GM19324 (cell line): ENCODE data around the gene NFATC1.

ENCODE experiments used
- ATAC-seq: cut with Tn5 transposase; IDR thresholded peaks from one replicate; pipeline ENCODE4 v1.9.1; 2021; ENCODE audit warnings: mild to moderate bottlenecking, moderate library complexity; ENCODE audit not compliant: unreplicated experiment, low FRiP score

The NFATC1 gene

GRCh38 chr18:79525556-79526467 is 130.1 kb downstream of the NFATC1 start:
- ATAC-seq, result no peak

DNA sequence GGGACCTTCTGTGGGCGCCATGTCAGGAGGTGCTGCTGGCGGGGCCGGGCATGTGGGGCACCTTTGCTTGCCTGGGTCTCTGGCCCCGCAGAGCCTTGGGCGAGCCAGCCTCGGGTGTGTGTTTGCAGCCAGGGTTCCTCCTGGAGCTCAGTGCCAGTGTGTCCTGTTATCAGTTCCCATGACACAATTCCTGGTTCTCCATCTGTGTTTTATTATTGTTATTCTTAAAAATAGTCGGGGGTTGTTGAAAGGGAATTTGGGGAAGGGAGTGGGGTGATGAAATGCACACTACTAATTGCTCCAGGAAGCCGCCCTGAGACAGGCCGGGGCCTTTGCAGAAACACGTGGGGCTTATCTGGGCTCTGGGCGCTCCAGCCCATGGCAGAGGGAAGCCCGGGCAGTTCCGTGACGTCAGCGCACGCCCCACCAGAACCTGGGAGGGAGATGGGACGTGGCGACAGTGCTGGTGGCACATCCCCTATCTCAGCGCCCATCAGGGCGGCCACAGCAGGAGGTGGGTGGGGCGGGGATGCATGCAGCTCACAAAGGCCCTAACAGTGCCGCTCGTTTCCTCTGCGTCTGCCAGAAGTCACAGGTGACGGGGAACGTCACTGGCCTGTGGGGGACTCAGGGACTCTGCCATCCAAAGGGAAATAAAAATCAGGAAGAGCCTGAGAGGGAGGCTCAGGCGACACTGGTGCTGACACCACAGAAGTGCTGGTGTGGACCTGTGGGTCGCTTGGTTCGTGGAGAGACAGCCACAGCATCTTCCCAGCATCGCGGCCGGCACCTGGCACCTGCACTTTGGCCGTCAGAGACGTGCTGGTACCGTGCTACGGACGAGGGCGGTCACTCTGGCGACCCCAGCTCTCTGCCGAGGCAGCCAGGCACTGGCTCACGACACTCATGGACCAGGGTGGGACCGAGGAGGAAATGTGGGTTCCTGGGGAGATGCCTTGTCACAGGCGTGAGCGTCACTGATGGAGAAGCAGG is 131.0 kb downstream of the NFATC1 start:
- no peak for ATAC-seq

DNA sequence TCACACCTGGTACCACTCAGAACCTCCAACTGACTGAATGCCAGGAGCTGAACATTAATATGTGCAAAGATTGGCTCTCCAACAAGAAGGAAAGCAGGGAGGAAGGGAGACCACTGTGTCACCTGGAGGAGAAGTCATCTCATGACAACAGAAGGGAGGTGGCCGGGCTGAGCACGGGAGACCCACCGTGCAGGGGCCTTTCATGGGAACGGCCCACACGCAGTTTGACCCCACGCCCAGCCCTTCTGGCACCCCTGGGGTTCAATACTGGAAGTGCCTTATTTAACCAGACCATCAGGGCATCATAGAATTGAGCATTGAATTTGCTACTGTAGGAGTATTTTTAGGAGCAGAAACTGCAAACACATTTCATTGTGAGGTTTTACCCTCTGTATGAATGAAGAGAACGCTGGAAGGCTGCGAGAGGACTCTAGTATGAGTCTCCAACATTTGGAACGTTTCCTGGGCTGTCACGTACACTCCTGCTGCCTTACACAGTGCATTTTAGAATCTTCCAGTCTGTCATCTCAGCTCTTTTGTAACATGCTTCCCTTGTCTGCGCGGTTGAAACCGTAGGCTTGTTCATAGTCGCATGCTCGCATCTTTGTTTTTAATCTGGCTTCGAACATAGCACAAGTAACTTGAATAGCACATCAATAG is 132.1 kb downstream of the NFATC1 start:
- no peak for ATAC-seq

DNA sequence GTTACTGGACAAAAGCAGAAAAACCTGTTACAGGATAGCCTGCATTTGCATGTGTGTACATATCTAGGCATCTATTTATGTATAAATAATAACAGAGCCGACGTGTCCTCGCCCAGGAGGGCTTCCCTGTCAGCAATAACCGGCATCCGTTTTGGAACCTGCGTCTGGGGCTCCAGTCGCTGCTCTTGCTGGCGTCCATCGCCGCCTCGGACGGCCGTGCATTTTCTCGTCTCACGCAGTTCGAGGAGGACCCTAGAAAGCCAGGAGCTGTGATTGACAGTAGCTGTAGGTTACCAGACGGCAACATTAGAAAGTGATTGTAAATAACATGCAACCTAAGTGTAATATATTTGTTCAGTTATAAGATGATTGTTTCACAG is 132.6 kb downstream of the NFATC1 start:
- no peak for ATAC-seq

GRCh38 chr18:79528846-79529245 is 133.1 kb downstream of the NFATC1 start:
- ATAC-seq, result no peak

- ATAC-seq, result no peak
Measured at GRCh38 chr18:79529296-79529695, 133.6 kb downstream of the NFATC1 start.

DNA sequence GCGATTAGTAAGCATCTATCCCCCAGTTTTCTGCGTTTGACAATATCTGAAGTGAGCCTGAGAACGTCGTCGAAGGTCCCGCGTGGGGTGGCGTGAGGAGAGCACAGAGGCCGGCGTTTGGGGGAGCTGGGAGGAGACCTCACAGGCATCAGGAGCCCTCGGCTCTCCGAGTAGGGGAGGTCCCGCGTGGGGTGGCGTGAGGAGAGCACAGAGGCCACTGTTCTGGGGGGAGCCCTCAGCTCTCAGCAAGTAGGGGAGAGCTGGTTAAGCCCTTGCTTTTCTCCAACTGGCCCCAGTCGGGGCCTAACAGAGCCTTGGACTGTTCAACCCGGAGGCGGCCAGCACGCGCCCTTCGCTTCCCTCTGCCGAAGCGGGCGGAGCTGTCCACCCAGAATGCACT is 134.3 kb downstream of the NFATC1 start:
- ATAC-seq, result no peak

DNA sequence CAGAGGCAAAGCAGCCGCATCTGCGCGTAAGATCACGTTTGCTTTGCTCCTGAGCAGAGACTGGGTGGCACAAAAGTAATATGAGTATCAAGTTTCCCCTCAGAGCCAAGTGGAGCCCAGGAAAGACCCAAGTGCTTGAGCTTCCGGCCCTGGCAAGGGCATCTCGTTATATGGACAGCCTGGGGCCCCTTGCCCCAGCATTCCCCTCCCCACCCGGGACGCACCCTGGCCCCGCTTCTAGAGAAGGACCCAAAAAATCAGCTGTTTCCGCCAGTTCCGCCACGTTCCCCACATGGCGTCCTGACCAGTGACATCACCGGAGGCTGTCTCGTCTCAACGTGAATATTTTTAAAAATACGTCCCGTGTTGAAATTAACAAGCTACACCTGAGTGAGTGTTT is 135.1 kb downstream of the NFATC1 start:
- ATAC-seq, result no peak

- ATAC-seq, result no peak
Measured at GRCh38 chr18:79531386-79531785, 135.7 kb downstream of the NFATC1 start.

GRCh38 chr18:79531926-79532312 is 136.2 kb downstream of the NFATC1 start:
- ATAC-seq, result no peak

DNA sequence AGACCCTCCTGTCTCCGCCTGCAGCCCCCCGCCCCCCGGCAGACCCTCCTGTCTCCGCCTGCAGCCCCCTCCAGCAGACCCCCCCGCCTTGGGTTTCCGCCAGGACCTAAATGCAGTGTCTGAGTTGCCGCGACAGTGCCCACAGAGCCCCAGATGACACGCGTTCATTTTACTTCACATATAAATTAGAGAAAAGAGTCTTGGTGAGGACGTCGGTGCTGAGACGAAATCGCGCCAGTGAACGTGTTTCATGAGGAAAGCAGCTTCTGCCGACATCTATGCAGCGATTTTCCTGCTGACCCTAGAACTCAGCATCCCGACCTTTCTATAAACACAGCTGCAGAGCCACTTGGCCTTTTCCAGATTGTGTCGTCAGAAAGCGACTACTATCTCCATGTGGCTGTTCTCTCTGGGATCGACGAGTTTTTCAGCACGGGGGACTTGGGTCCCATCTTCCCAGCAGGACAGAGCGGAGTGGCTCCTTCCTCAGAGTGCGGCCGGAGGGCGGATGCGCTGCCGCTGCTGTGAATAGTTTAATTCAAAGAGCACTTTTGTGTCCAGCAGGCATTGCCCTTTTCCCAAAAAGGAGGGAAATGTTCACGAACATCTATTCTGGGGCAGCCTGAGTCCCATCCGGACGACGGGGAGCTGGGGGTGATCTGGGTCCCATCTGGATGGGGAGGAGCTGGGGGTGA is 136.7 kb downstream of the NFATC1 start:
- ATAC-seq, result no peak

GRCh38 chr18:79533146-79533545 is 137.4 kb downstream of the NFATC1 start:
- no peak for ATAC-seq

GRCh38 chr18:79533591-79533990 is 137.9 kb downstream of the NFATC1 start:
- ATAC-seq, result no peak

- no peak for ATAC-seq
Measured at GRCh38 chr18:79534356-79534755, 138.6 kb downstream of the NFATC1 start.

DNA sequence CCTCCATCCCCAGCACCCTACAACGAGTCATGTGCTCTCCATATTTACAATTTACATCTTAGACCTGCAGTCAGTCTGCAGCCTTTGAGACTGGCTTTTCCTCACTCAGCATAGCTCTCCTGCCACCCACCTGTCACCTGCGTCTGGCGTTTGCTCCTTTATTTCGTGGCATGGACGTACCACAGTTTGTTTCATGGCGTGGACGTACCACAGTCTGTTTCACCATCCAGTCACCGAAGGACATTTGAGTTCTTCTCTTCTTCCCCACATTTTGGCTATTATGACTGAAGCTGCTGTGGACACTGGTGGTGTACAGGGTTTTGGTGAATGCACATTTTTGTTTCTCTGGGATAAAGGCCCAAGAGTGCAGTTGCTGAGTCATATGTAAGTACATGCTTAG is 142.0 kb downstream of the NFATC1 start:
- no peak for ATAC-seq

DNA sequence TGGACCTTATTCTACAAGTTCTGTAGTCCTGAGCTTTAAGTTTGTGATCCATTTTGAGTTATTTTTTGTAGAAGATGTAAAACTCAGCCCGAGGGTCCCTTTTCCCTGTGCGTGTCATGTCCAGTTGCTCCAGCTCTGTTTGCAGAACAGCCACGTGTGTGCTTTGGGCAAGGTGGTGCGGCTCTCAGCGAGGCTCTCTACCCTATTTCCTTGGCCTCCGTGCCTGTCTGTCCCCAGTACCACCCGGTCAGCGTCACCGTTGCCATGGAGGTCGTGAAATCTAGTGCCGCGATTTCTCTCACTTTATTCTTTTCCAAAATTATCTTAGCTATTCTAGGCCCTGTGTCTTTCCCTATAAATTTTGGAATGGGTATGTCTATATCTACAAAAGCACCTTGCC is 142.9 kb downstream of the NFATC1 start:
- no peak for ATAC-seq

- ATAC-seq, result no peak
Measured at GRCh38 chr18:79540161-79540903, 144.6 kb downstream of the NFATC1 start.

GRCh38 chr18:79540904-79541282 is 145.2 kb downstream of the NFATC1 start:
- ATAC-seq, result no peak

DNA sequence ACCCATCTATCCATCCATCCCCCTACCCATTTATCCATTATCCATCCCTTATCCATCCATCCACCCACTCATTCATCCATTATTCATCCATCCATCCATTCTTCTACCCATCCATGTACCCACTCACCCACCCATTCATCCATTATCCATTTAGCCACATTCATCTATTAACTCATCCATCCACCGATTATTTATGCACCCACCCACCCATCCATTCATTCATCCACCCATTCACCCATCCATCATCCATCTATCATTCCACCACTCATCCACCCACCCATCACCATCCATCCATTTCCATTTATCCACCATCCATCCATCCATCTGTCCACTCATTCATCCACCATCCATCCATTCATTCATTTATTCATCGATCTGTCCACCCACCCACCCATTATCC is 146.5 kb downstream of the NFATC1 start:
- ATAC-seq, result no peak
